GM21619 (cell line): Measurements from ENCODE around the gene TECPR2.
"Not testable (repeated sequence)": the region's sequence is repeated elsewhere in the genome, so short reads cannot be mapped to it uniquely, and the experiment has no call there.

ENCODE experiments used
- ATAC-seq: cut with Tn5 transposase; IDR thresholded peaks from one replicate; pipeline ENCODE4 v1.9.1; 2021; ENCODE audit not compliant: unreplicated experiment

TECPR2 gene

GRCh38 chr14:102523569-102524450 lies 161.1 kb downstream of the TECPR2 start:
- ATAC-seq = no peak

- ATAC-seq = peak; percentile 97
Observed at GRCh38 chr14:102524451-102525218, 161.9 kb downstream of the TECPR2 start.

DNA sequence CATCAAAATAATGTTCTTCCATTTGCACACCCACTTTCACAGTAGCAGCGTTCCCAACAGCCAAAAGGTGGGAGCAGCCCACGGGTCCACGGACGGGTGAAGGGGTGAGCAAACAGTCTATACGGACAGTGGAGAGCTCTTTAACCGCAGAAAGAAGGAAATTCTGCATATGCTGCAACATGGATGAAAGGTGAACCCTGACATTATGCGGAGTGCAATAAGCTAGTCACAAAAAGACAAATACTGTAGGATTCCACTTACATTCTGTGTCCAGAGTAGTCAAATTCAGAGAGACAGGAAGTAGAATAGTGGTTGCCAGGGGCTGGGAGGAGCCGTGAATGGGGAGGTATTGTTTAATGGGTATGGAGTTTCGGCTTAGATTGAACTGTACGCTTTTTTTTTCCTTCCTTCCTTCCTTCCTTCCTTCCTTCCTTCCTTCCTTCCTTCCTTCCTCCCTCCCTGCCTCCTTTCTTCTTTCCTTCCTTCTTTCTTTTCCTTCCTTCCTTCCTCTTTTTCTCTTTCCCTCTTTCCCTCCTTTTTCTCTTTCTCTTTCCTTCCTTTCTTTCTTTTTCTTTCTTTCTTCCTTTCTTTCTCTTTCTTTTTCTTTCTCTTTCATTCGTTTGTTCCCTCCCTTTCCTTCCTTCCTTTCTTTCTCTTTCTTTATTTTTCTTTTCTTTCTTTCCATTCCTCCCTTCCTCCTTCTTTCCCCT lies 162.6 kb downstream of the TECPR2 start:
- peak; percentile 20 for ATAC-seq

DNA sequence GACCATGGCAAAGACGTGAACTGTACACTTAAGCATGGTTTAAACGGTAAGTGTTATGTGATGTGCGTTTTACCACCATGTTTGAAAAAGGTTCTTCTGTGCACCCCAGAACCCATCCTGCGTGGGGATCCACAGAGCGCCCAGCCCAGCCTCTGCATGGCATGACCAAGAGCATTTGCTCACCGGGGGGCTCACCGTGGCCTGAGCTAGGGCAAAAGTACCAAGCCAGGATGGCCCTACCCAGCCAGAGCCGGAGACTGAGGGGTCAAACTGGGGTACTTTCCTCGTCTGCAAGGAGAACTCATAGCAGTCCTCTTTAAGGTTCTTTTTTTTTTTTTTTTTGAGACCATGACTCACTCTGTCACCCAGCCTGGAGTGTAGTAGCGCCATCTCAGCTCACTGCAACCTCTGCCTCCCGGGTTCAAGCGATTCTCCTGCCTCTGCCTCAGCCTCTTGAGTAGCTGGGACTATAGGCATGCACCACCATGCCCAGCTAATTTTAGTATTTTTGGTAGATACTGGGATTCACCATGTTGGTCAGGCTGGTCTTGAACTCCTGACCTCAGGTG lies 163.3 kb downstream of the TECPR2 start:
- ATAC-seq = no peak

- ATAC-seq = no peak
Observed at GRCh38 chr14:102528431-102529170, 165.9 kb downstream of the TECPR2 start.

DNA sequence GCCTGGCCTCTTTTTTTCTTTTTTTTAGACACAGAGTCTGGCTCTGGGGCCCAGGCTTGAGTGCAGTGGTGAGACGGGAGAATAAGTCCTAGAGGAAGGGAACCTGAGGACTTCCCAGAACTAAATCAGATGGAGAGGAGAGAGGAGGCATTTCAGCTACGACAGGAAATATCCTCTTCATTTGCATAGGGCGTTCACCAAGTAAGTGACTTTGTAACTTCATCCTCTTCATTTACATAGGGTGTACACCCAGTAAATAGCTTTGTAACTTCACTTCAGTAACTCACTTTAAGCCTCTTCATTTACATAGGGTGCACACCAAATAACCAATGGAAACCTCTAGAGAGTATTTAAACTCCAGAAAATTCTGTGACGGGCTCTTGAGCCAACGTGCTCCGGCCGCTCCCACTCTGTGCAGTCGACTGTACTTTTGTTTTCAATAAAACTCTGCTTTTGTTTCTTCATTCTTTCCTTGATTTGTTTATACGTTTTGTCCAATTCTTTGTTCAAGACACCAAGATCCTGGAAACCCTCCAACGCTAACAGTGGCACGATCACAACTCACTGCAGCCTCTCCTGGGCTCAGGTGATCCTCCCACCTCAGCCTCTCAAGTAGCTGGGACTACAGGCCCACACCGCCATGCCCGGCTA lies 168.2 kb downstream of the TECPR2 start:
- ATAC-seq = no peak

DNA sequence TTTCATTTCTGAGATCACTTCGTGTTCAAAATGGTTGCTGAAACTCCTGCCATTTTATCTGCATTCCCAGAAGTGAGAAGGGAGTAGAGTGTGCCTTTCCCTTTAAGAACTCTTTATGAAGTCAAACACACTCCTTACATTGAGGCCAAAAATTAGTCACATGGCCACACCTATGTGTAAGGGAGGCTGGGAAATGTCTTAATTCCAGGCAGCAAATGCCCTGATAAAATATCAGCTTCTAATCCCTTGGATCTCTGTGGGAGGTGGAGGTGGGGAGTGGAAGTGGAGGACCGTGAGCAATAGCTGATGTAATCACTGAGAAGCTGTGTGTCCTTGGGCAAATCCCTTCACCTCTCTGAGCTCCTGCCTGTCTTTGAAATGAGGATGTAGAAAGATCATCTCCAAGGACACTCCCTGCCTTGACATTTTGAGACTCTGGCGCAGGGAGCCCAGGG lies 169.5 kb downstream of the TECPR2 start:
- no peak for ATAC-seq

GRCh38 chr14:102537981-102538601 lies 175.3 kb downstream of the TECPR2 start:
- no peak for ATAC-seq

DNA sequence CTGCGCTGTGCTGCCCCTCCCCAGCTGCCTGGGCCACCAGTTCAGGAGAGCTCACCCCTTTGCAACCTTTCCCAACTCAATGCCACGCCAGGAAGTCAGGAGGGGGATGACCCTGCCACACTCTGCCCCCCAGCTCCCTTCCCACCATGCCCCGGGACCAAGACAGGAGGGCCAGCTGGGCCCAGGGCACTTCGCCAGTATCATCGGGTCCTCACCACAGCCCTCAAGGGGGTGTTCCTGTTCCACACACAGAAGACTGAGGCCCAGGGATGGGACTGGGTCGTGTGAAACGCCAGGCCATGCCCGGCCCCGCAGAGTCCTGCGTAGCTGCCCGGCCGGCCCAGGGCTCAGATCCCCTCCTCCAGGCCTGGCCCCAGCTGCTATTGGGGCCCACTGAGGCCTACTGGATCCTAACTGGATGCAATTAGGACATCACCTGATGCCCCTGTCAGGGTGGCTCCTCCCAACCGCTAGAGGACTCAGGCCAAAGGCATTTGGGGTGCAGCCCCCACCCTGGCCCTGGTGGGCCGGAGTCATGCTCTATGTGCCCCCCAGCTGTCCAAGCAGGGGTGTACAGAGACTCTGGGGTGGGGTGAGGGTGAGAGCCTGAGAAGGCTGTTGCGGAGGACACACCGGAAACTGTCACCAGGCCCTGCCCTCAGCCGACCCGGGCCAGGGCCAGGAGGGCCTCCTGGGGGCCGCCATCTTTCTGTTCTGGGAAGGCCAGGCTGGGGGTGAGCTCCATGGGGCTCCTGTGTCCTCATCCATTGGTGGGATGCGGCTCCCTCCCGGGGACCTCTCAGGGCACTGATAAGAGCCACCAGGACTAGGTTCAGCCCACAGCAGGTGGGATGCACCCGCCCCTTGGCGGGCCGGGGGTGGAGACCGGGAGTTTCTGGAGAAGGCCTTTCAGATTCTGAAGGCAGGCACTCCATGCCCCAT lies 176.1 kb downstream of the TECPR2 start:
- ATAC-seq = no peak

DNA sequence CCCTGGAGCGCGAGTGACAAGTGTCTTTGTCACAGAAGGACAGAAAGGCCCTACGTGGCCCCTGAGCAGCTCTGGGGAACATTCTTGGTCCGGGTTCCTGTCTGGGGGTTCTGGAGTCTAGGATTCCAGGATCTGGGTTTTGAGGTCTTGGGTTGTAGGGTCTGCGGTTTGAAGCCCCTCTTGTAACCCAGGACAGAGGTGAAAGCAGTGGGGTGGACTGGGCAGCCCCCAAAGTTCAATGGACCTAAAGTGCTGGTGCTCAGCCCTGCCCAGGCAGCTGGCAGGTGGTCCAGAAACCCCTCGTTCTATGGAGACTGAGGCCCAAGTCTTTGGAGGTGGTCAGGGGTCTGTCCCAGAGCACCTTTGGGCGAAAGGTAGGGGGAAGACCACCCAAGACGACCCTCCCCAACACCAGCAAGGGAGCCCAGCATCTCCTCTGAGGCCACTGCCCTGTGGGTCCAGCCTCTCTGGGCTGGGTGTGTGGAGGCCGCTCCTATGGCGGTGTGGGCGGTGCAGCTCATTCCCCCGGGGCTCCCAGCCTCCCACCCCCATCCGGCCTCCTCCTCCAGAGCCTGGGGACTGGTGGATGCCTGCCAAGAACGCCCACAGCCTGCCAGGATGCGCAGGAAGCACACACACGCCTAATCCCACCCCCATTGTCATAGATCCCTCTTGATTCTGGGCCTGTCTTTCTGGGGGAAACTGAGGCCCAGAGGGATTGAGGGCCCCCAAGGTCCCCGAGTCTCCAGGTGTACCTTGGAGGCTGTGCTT lies 177.0 kb downstream of the TECPR2 start:
- ATAC-seq = no peak

- ATAC-seq = no peak
Observed at GRCh38 chr14:102540315-102541028, 177.7 kb downstream of the TECPR2 start.

DNA sequence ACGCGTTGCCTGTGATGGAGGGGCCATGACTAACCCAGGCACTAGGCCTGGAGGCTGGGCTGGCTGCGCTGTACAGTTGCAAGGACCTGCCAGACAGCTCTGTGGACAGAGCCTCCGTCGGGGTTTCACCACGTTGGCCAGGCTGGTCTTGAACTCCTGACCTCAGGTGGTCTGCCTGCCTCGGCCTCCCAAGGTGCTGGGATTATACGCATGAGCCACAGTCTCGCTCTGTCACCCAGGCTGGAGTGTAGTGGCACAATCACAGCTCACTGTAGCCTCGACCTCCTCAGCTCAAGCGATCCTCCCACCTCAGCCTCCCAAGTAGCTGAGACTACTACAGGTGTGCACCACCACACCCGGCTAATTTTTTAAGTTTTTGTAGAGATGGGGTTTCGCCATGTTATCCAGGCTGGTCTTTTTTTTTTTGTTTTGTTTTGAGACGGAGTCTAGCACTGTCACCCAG lies 178.3 kb downstream of the TECPR2 start:
- not testable (repeated sequence) for ATAC-seq

- no peak for ATAC-seq
Observed at GRCh38 chr14:102541771-102542170, 179.0 kb downstream of the TECPR2 start.

DNA sequence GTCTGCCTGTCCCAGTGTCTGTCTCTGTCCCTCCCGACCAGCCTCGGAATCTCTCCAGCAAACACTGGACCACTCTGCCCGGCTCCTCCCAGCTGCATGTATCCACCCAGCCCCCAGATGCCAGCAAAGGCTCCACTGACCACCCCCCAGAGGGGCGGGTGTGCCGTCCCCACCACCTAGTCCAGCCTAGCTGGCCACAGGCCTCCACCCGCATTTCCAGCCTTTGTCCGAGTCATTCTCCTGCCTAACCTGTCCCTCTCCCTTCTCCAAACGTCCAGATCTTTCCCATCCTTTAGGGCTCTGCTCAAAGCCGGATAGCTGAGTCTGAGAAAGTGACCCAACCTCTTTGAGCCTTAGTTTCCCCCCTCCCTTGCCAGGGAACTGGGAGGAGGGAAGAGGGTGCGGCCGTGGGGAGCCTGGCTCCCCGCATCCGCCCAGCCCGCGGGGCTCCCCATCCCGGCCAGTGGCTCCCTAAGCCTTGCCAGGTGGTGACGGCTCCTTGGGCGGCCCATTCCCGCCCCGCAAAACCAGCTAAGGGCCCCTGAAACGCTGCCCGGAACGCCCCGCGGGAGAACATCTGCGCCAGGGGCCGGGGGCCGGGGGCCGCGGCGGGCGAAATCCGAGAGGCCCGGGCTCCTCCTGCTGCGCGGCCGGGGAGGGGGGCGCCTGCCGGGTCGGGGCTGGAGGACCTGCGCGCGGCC lies 181.5 kb downstream of the TECPR2 start:
- no peak for ATAC-seq

GRCh38 chr14:102544747-102545460 lies 182.2 kb downstream of the TECPR2 start:
- ATAC-seq = no peak
